Measurements from ENCODE around the gene STIP1. TPM values are rescaled to one million over a fixed set of nuclear protein-coding genes. Genes with fewer than 3 reads are reported as not detected.

Gene STIP1
- total and polyA plus RNA-seq, 9 of the 15 experiments (the other 6 are each of a cell fraction or from before 2014, with no cell fraction given), result 58.1 to 465 (median 346) TPM

GRCh38 chr11:64181506-64182411 is 4.2 kb upstream of the STIP1 start (continued):
- TF ChIP-seq ZBTB9 (CRISPR knock-in tag; IDR thresholded peaks at IDR 0.05) (0 out of 2 replicates have a peak, but pooled peaks have one; percentile 10), ARID1B (IDR thresholded peaks at IDR 0.05) (peak; percentile 54; the same call in 1 of the 2 replicates), CEBPB (tag; IDR thresholded peaks at IDR 0.05) (no peak), NFRKB (IDR thresholded peaks at IDR 0.05; ENCODE audit: low read depth) (no peak), TRIM28 (IDR thresholded peaks at IDR 0.05) (no peak), ATF7 (IDR thresholded peaks at IDR 0.05) (peak; percentile 83), ZNF239 (CRISPR knock-in tag; IDR thresholded peaks at IDR 0.05) (no peak), ZNF407 (IDR thresholded peaks at IDR 0.05; ENCODE audit: low read depth) (no peak), TFAP4 (CRISPR knock-in tag; IDR thresholded peaks at IDR 0.05; ENCODE audit: borderline replicate concordance) (peak; percentile 91), TAF1 (IDR thresholded peaks at IDR 0.05; ENCODE audit: control insufficient read depth, extremely low read depth, insufficient read depth, low read length, severe bottlenecking) (peak; percentile 60), SAP30 (IDR thresholded peaks at IDR 0.05; ENCODE audit: borderline replicate concordance, insufficient read depth, low read depth, low read length, poor library complexity, severe bottlenecking) (no peak), ZC3H8 (IDR thresholded peaks at IDR 0.05) (no peak), FOSL1 (tag; conservative IDR thresholded peaks at IDR 0.05) (peak; percentile 89), ESRRB (CRISPR knock-in tag; IDR thresholded peaks at IDR 0.05; ENCODE audit: borderline replicate concordance) (no peak)
